Measurements from ENCODE around the gene BATF3.

Gene BATF3

GRCh38 chr1:212687811-212688210 lies 11.8 kb downstream of the BATF3 start:
- no peak overlapping the region for H3K4me3 ChIP-seq
- H3K27ac ChIP-seq: no peak overlapping the region

GRCh38 chr1:212686591-212686990 lies 13.0 kb downstream of the BATF3 start:
- no peak overlapping the region for H3K4me3 ChIP-seq
- no peak overlapping the region for H3K27ac ChIP-seq

GRCh38 chr1:212686069-212686468 lies 13.6 kb downstream of the BATF3 start:
- no peak overlapping the region for H3K4me3 ChIP-seq
- H3K27ac ChIP-seq: no peak overlapping the region

- Histone ChIP-seq H3K4me3 (no peak overlapping the region), H3K27ac (no peak overlapping the region)
These were observed 14.2 kb downstream of the BATF3 start for GRCh38 chr1:212685429-212685828.

- Histone ChIP-seq H3K27ac (no peak overlapping the region), H3K4me3 (no peak overlapping the region)
These were observed 15.0 kb downstream of the BATF3 start for GRCh38 chr1:212684521-212685090.

- Histone ChIP-seq H3K27ac (no peak overlapping the region), H3K4me3 (no peak overlapping the region)
These were observed 15.6 kb downstream of the BATF3 start for GRCh38 chr1:212684076-212684475.

GRCh38 chr1:212683357-212683722 lies 16.3 kb downstream of the BATF3 start:
- Histone ChIP-seq H3K4me3 (no peak overlapping the region), H3K27ac (peak overlapping the region in 1 of 21 experiments; percentile 27)

- Histone ChIP-seq H3K27ac (no peak overlapping the region), H3K4me3 (no peak overlapping the region)
These were observed 18.8 kb downstream of the BATF3 start for GRCh38 chr1:212680680-212681389.

GRCh38 chr1:212678456-212679410 lies 20.9 kb downstream of the BATF3 start:
- Histone ChIP-seq H3K27ac (peak overlapping the region in 3 of 21 experiments; percentile 11 to 69 (median 31)), H3K4me3 (no peak overlapping the region)

- H3K4me3 ChIP-seq: no peak overlapping the region
- peak overlapping the region in 1 of 21 experiments; percentile 69 for H3K27ac ChIP-seq
These were observed 22.1 kb downstream of the BATF3 start for GRCh38 chr1:212677573-212677972.

- Histone ChIP-seq H3K4me3 (no peak overlapping the region), H3K27ac (no peak overlapping the region)
These were observed 22.5 kb downstream of the BATF3 start for GRCh38 chr1:212677136-212677535.

- H3K4me3 ChIP-seq: no peak overlapping the region
- no peak overlapping the region for H3K27ac ChIP-seq
These were observed 24.0 kb downstream of the BATF3 start for GRCh38 chr1:212675675-212676074.

- Histone ChIP-seq H3K27ac (no peak overlapping the region), H3K4me3 (no peak overlapping the region)
These were observed 24.8 kb downstream of the BATF3 start for GRCh38 chr1:212674872-212675271.

GRCh38 chr1:212671342-212672031 lies 28.2 kb downstream of the BATF3 start:
- Histone ChIP-seq H3K4me3 (no peak overlapping the region), H3K27ac (peak overlapping the region in 2 of 21 experiments; percentile 14)

- H3K4me3 ChIP-seq: no peak overlapping the region
- H3K27ac ChIP-seq: peak overlapping the region in 1 of 21 experiments; percentile 11
These were observed 28.8 kb downstream of the BATF3 start for GRCh38 chr1:212670882-212671281.

- Histone ChIP-seq H3K4me3 (no peak overlapping the region), H3K27ac (no peak overlapping the region)
These were observed 29.3 kb downstream of the BATF3 start for GRCh38 chr1:212670301-212670700.

- no peak overlapping the region for H3K4me3 ChIP-seq
These were observed 30.0 kb downstream of the BATF3 start for GRCh38 chr1:212669600-212669999.

GRCh38 chr1:212669102-212669501 lies 30.5 kb downstream of the BATF3 start:
- peak overlapping the region in 2 of 21 experiments; percentile 60 to 74 for H3K27ac ChIP-seq
- no peak overlapping the region for H3K4me3 ChIP-seq

More at GRCh38 chr1:212669600-212669999, 30.0 kb downstream of the BATF3 start:
- H3K27ac ChIP-seq: no peak overlapping the region

- no peak overlapping the region for H3K4me3 ChIP-seq
These were observed 31.2 kb downstream of the BATF3 start for GRCh38 chr1:212668477-212668876.

More at GRCh38 chr1:212668477-212668876, 31.2 kb downstream of the BATF3 start:
- H3K27ac ChIP-seq: peak overlapping the region in 17 of 21 experiments; percentile 4 to 92 (median 58)
